Esophagus muscularis mucosa (tissue), 3 donors: Measurements from ENCODE around the gene CORO2B.

ENCODE experiments used
- POLR2AphosphoS5 ChIP-seq, 2 donors: sonication (generic); formaldehyde crosslinking; IDR thresholded peaks; one replicate each; pipeline ENCODE4 v1.6.1; 2017; ENCODE audit warnings: antibody characterized with exemption in 2 of 2
- TF ChIP-seq, protein P1 (sequence below), 3 experiments: fragments of 200-600 bp in 2 of 3; fragments of 450-650 bp in 1 of 3; sonication (generic) in 2 of 3; IDR thresholded peaks; one replicate each; pipeline ENCODE4 v1.5.1; 2017 to 2019; ENCODE audit warnings: antibody characterized with exemption in 3 of 3, mild to moderate bottlenecking in 2 of 3, moderate library complexity in 1 of 3

DNA sequence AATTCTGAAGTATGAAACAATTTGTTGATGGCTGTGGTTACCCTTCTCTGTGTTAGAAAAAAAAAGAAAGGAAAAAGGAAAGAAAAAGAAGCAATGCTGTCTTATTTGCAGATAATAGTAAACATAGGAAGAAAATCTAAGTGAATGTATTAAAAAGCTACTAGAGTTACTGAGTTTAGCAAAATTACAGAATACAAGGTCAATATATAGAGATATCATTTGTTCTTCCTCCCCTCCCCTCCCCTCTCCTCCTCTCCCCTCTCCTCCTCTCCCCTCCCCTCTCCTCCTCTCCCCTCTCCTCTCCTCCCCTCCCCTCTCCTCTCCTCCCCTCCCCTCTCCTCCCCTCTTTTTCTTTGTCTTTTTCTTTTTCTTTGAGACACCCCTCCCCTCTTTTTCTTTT lies 172.8 kb downstream of the CORO2B start:
- TF ChIP-seq, protein P1, sequence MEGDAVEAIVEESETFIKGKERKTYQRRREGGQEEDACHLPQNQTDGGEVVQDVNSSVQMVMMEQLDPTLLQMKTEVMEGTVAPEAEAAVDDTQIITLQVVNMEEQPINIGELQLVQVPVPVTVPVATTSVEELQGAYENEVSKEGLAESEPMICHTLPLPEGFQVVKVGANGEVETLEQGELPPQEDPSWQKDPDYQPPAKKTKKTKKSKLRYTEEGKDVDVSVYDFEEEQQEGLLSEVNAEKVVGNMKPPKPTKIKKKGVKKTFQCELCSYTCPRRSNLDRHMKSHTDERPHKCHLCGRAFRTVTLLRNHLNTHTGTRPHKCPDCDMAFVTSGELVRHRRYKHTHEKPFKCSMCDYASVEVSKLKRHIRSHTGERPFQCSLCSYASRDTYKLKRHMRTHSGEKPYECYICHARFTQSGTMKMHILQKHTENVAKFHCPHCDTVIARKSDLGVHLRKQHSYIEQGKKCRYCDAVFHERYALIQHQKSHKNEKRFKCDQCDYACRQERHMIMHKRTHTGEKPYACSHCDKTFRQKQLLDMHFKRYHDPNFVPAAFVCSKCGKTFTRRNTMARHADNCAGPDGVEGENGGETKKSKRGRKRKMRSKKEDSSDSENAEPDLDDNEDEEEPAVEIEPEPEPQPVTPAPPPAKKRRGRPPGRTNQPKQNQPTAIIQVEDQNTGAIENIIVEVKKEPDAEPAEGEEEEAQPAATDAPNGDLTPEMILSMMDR (IDR thresholded peaks at IDR 0.05): no peak
- TF ChIP-seq POLR2AphosphoS5 (IDR thresholded peaks at IDR 0.05): no peak
